Testis (tissue), 2 donors: ENCODE results near the gene TFF3.

Experiments
- CTCF ChIP-seq, 3 experiments: fragments of 450-650 bp in 2 of 3; fragments of 200-600 bp in 1 of 3; sonication (generic) in 1 of 3; IDR thresholded peaks; one replicate each; pipeline ENCODE4 v1.5.1; 2016 to 2019; ENCODE audit warnings: antibody characterized with exemption in 3 of 3, mild to moderate bottlenecking in 2 of 3, moderate library complexity in 1 of 3
- POLR2A ChIP-seq: fragments of 450-650 bp; IDR thresholded peaks from one replicate; pipeline ENCODE4 v1.6.1; 2017; ENCODE audit warnings: antibody characterized with exemption, mild to moderate bottlenecking, moderate library complexity

DNA sequence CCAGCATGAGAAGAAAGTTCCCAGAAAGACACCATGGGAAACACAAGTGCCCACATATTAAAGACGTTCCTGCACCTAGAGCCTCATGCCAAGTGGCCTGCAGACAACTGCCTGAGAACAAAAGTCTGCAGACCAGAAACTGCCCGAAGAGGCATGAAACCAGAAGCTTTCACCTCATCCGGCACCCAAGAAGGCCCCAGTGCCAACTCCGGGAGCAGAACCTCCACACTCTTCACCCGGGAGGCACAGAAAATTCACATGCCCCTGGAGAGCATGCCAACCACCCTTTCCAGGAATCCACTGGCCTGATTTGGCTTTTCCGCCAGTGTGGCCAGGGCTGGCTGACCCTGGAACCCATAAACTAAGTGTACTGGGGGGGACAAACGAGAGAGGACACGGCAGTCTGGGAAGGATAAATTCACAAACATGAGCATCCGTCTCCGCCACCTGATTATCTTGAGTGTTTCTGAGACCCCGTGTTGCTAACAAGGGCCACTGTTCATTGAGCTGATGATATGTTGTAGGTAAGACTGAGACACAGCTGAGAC, 28.8 kb upstream of the TFF3 start:
- TF ChIP-seq CTCF (IDR thresholded peaks at IDR 0.05) (no peak), POLR2A (no peak)
